NK-92 (cell line): ENCODE data around the gene DCAF8.
"Not testable (repeated sequence)": the region's sequence is repeated elsewhere in the genome, so short reads cannot be mapped to it uniquely, and the experiment has no call there.

ENCODE experiments used
- DNase-seq: peaks from one replicate; lab custom pipeline; 2025; ENCODE audit not compliant: unreplicated experiment; lab: John Stamatoyannopoulos, UW

DCAF8 gene

DNA sequence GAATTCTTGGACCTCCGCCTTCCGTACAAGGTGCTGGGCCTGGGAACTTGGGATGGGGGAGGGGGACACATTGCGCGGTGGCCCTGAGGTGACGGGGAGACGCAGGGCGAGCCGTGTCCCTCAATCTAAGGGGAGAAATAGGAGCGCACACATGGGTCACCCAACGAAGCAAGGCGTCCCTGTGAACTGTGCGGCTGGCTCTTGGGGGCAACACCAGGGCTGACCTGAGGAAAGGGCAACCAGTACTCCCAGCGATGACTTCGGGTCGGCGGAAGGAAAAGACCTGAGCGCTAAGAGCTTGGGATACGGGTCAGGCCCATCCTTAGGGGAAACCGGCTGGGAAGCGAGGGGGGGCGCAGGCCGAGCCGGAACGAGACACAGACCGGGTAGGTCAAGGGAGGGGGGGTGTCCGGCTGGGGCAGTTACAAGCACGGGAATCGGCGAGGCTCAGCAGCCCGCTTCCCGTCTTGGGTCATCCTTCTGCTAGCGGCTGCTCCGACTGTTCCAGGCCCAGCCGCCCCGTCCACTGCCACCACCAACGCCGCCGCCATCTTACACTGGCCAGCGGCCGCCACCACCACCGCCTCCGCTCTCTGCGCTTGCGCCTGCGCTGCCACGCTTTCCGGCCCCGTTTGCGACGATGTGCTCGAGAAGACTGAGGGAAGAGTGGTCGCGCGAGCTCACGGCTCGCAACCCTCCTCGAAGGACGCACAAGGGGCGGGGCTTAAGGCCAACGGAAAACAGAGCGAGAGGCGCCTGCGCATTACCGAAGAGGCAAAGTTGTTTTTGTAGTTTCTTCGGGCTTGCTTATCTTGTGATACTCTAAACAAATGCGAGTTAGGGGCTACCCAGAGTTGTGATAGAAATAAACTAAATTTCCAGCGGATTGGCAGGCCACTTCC lies at the start of gene DCAF8:
Gene DCAF8 (minus strand): TSS at position 657 of the 902 bp plus-strand sequence. CDS start 18,541 bp downstream, outside the sequence.
- DNase-seq, result peak; percentile 90

GRCh38 chr1:160309571-160309970 lies 47.2 kb upstream of the DCAF8 start:
- no peak for DNase-seq

DNA sequence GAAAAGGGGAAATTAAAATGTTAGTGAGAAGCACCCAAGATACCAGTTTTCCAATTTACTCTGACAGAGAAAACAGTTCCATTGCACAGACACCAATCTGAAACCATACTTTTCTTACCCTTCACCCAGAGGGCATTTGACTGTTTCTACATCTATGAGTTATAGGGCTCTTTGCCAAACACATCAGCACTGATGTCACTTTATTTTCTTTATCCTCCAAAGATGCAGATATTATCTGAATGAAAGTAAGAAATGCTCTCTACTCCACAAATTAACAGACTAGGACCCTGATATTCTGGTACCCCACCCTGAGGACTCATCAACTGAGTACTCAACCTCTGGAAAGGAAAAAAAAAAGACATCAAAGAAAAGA lies 46.8 kb upstream of the DCAF8 start:
- DNase-seq, result no peak

- DNase-seq, result no peak
These were observed 46.3 kb upstream of the DCAF8 start for GRCh38 chr1:160308451-160309184.

- no peak for DNase-seq
These were observed 44.9 kb upstream of the DCAF8 start for GRCh38 chr1:160307118-160307791.

GRCh38 chr1:160300173-160300572 lies 37.8 kb upstream of the DCAF8 start:
- DNase-seq, result no peak

GRCh38 chr1:160296036-160296435 lies 33.7 kb upstream of the DCAF8 start:
- no peak for DNase-seq

GRCh38 chr1:160293020-160293968 lies 30.9 kb upstream of the DCAF8 start:
- DNase-seq, result no peak

DNA sequence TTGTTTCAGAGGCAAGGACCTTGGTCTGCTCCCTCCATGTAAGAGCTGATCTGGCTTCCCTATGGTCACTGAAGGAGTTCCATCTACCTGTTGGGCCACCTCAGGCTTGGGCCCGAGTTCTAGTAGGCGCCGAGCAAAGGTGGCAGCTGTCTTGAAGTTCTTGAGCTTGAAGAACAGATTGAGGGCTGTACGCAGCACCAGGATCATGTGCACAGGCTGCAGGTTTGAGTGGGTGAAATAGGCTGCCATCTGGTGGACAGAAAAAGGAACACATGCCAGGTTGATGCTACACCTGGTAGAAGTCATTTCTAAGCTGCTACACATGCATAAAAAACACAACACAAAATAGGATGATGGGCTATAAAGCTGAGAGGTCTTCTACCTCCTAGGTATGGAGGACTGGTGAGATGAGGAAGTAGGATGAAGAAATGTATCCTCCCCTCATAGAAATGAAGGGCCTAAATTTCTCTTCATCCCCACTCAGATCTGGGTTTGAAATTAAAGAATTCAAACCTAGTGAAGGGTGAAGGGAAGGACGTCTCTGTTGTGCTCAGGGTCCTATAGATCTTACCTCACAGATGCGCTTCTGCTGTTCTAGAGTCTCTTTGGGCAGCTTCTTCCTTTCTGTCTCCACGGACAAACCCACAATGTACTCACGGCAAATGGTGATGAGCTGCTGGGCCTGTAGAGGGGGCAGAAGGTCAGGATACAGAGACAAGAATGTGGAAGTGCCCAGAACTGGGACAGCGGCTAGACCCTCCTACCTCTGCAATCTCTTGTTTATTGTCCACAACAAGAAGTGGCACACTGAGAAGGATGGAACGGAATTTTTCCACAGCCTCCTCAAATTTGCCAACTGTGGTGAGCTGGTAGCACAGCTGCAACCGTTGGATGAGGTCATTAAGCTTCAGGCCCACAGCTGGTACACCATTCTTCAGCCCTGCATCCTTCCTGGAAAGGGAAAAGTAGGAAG lies 29.2 kb upstream of the DCAF8 start:
- no peak for DNase-seq

DNA sequence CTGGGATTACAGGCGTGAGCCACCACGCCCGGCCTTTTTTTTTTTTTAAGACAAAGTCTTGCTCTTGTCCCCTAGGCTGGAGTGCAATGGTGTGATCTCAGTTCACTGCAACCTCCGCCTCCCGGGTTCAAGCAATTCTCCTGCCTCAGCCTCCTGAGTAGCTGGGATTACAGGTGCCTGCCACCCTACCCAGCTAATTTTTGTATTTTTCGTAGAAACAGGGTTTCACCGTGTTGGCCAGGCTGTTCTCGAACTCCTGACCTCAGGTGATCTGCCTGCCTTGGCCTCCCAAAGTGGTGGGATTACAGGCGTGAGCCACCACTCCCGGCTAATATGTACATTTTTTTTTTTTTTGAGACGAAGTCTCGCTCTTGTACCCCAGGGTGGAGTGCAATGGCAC lies 25.4 kb upstream of the DCAF8 start:
- DNase-seq, result not testable (repeated sequence)

DNA sequence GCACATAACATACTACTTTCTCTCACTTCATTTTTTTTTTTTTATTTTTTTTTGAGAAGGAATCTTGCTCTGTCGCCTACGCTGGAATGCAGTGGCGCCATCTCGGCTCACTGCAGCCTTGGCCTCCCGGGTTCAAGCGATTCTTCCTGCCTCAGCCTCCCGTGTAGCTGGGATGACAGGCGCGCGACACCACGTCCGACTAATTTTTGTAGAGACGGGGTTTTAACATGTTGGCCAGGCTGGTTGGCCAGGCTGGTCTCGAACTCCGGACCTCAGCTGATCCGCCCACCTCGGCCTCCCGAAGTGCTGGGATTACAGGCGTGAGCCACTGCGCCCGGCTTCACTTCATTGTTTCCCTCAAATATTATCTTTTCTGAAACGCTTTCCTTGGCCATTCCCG lies 23.2 kb upstream of the DCAF8 start:
- DNase-seq, result no peak

DNA sequence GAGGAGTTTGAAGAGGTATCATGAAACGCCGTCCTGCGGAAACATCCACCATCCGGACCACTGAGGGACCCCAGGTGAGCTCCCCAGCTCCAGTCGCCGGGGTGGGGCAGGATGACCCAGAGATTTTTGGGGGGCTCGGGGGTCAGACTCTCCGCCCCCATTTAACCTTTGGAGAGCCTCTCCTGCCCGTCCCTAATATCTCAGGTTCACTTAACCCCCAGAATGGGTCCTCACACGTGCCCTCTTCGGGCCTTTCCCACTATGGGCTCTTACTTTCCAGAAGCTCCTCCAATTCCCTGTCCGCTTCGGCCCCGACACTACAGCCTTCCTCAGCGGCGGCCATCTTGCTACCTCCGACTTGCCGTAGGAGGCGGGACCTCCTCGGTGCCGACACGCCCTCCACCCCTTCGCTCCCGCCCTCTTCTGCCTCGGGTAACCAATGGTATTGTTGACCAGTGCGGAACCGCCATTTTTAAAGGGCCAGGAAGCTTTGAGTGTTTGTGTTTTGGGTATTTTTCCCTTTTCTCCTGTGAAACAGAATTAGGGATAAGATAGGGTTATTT lies 22.5 kb upstream of the DCAF8 start, which contains the start of gene PEX19:
Gene PEX19 (minus strand): TSS at position 352 of the 563 bp plus-strand sequence. CDS start 9 bp downstream, at position 343.
- peak; percentile 34 for DNase-seq

DNA sequence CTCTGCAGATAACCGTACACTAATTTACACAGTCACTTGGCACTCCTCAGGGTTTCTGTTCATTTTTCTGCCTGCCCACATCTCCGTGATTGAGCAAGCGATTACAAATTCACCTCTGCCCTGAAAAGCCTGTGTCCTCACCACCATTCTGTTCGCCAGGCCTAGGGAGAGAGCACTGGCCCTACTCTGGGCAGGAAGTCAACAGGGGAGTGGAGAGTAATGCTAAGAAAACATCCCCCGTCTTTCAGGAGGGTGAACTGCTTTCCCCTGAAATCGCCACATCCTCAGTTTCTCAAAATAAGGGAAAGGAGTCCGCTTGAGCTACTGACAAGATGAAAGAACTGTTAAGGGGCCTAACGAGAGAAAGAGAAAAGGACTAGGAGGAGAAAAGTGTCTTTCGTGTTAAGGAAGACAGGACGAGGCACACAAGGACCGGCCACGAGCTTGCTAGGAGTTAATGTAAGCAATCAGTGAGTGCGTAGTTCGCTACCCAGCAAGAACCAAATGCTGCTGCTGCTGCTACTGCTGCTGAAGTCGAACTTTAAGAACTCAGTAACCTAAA lies 22.0 kb upstream of the DCAF8 start:
- DNase-seq, result no peak

- no peak for DNase-seq
These were observed 20.5 kb upstream of the DCAF8 start for GRCh38 chr1:160282807-160283206.

GRCh38 chr1:160277987-160278386 lies 15.6 kb upstream of the DCAF8 start:
- DNase-seq, result no peak

DNA sequence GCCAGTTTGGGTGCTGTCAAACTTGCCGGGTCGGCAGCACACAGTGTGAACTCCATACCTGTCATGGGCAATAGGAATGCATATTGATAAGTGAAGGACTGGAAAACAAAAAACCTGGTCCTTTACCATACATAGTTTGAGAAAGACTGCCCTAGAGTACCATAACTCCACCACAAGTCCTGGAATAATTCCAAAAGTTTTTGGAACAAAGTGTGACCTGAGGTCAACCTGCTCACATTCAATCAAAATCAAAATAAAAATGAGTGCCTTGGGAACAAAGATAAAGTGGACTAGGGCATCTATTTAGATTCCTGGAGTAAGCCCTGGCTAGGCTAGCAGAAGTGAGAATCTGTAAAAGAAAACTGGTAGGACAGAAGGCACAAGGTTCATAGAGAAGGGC lies 15.0 kb upstream of the DCAF8 start:
- DNase-seq, result no peak

- no peak for DNase-seq
These were observed 8.7 kb upstream of the DCAF8 start for GRCh38 chr1:160271025-160271424.

GRCh38 chr1:160267284-160267991 lies 5.1 kb upstream of the DCAF8 start:
- DNase-seq, result no peak
